Renal pelvis (tissue), 4 donors: ENCODE measurements around the gene NLGN4Y. TPM values are rescaled to one million over a fixed set of nuclear protein-coding genes. Genes with fewer than 3 reads are reported as not detected.

Source experiments
- DNase-seq: peaks from one replicate; pipeline ENCODE4 v3.0.0-alpha.2; 2013
- polyA plus RNA-seq, 3 donors: library from polyadenylated mRNA; unstranded; fragments of 120-200 nt; gene quantifications; one replicate each; pipeline ENCODE4 v1.2.1, GENCODE V29; 2013; ENCODE audit not compliant: insufficient read length in 3 of 3

NLGN4Y gene
- polyA plus RNA-seq, 3 donors = 0.06 to 18.4 (median 17.9) TPM

GRCh38 chrY:14641853-14642252 lies 117.5 kb downstream of the NLGN4Y start:
- no peak for DNase-seq

DNA sequence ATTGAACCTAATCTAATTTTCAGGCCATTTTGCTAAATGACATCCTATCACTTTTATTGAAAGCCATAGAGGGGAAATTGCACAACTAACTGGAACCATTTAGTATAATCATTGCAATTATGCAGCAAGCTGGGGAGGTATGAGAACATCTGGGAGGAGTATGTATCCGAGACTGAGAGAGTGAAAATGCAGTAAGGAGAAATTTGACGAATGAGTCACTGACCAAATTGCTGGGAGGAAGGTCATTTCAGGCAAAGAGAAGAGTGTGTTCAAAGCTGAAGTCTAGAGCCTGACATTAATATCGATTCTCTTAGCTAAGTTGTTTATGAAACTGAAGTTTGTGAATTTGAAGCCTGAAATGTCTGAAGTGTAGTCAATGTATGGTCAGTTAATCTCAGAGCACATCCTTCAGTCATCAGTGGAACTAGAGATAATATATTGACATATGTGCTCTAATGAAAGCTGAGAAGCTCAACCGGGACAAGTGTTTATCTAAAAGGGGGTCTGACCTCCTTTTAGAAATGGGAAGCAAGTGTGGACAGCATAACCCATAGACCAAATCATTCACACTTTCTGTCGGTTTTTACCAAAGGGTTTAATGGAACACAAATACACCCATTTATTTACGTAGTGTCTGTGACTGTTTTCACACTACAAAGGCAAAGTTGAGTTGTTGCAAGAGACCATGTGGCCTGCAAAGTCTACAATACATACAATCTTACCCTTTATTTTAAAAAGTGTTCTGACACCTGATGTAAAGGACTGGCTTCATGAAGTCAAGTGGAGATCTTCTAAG lies 120.0 kb downstream of the NLGN4Y start:
- no peak for DNase-seq

- no peak for DNase-seq
Measured at GRCh38 chrY:14679181-14679580, 154.9 kb downstream of the NLGN4Y start.

- no peak for DNase-seq
Measured at GRCh38 chrY:14694543-14694942, 170.2 kb downstream of the NLGN4Y start.

GRCh38 chrY:14708158-14708557 lies 183.8 kb downstream of the NLGN4Y start:
- no peak for DNase-seq

DNA sequence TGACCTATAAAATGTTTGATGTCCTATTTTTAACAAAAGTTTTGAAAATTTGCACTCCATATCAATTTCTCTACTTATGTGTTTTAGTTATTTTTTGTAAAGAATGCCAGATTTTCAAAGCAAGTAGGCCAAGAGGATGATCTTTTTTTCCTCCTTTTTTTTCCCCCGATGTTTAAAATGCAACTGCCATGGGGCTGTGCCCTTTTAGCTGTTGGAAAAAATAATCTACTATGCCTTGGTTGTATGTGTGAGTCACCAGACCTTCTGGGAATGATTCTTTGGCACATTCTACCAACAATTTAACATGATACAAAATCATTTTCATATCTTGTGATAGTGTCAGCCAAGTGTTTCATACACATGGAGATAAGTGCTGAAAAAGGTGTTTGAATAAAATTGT lies 217.3 kb downstream of the NLGN4Y start:
- DNase-seq = no peak

DNA sequence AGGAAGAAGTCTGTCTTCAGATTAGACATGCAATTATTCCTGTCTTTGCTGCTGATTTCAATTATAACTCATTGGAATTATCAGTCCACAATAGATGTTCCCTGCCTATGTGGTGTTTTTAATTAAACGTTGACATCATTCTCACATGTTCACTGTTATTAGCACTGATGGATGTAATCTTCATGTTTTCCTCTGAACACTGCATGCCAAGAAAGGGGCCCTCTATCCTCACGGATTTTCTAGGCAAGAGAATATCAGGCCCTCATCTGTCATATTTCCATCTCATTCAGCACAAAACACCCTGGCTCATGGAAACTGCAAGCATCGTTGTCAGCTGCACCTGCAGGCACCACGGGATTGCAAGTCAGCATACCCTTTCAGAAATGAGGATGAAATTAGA lies 224.0 kb downstream of the NLGN4Y start:
- no peak for DNase-seq

- DNase-seq = no peak
Measured at GRCh38 chrY:14755571-14755970, 231.2 kb downstream of the NLGN4Y start.

- DNase-seq = no peak
Measured at GRCh38 chrY:14762903-14763302, 238.6 kb downstream of the NLGN4Y start.

- DNase-seq = no peak
Measured at GRCh38 chrY:14763600-14763999, 239.3 kb downstream of the NLGN4Y start.

- no peak for DNase-seq
Measured at GRCh38 chrY:14778208-14778607, 253.9 kb downstream of the NLGN4Y start.

DNA sequence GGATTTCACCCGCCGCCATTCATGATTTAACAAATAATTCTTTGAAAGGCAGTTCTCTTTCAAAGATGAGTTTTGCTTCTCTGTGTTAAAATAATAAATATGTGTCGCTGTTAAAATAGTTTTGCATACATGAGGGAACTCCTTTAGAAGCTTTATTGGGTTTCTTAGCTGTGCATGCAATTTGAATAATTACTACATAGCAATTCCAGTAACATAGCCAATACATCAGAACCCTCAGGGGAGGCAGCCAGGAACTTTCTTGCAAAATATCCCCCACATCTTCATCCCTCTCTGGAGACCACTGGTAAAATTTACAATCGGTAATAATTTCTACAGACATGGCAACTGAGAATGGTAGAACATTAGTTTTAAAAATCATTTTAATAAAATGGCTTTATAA lies 268.8 kb downstream of the NLGN4Y start:
- no peak for DNase-seq

GRCh38 chrY:14793674-14794073 lies 269.3 kb downstream of the NLGN4Y start:
- DNase-seq = no peak

- DNase-seq = no peak
Measured at GRCh38 chrY:14798010-14798409, 273.7 kb downstream of the NLGN4Y start.

DNA sequence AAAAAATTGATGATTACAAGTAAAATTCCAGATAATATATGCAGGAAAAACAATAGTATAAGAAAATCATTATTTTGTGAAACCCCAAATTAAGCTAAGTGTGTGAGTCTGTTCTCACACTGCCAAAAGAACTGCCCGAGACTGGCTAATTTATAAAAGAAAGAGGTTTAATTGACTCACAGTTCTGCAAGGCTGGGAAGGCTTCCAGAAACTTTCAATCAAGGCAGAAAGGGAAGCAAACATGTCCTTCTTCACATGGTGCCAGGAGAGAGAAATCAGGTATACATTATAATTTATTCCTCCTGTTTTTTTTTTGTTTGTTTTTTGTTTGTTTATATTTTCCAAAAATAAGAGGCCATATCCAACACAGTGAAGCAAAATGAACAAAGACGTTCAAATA lies 276.8 kb downstream of the NLGN4Y start:
- DNase-seq = no peak

DNA sequence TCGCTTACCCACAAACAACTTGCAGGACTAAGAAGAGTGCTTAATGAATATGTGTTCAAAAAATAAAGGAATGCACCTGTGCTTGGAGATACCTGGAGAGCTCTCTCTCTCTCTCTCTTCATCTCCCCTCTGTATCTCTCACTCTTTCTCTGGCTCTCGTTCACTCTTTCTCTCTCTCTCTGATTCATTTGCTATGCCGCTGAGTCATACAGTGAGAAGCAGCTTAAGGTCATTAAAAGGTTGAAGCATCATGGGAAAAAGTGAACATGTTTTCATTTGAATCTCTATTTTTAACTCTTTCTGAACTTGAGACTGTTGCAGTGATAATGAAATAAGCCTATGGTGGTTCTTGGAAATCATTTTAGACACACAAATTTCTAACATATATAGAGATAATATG lies 277.8 kb downstream of the NLGN4Y start:
- DNase-seq = no peak

DNA sequence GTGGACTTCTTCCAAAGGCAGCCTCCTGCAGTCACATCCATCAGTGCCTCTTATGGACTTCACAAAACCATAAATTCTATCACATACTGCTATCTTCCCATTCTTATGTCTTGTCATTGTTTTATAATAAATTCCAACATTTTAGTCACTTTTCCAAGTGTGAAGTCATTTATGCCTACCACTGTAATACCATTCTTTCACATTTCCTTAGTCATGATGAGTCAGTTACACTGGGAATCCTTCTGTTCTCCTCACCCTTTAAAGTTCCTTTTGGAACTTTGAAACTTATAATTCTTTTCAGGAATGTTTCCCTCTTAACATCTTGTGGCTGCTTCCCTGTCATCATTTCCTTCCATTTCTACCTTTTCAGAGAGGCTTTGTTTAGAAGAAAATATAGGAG lies 279.7 kb downstream of the NLGN4Y start:
- DNase-seq = no peak

GRCh38 chrY:14818452-14818851 lies 294.1 kb downstream of the NLGN4Y start:
- DNase-seq = no peak

- no peak for DNase-seq
Measured at GRCh38 chrY:14822201-14822600, 297.9 kb downstream of the NLGN4Y start.

DNA sequence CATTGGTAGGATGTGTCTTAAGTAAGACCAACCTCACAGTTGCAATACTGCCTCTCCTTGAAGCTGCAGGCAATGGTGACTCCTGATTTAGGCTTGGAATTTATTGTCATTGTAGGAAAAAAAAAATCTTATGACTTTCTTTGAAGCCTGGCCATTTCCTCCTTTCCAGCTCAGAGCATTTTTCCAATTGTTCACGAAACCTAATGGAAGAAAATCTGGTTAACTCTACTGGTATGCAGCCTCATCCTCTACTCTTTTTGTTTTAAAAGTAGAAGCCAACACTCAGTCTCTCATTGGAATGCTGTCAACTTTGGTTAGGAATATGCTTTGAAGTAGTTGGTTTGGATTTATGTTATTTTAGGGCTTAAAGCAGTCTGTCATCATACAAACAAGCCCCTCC lies 298.6 kb downstream of the NLGN4Y start:
- DNase-seq = no peak

DNA sequence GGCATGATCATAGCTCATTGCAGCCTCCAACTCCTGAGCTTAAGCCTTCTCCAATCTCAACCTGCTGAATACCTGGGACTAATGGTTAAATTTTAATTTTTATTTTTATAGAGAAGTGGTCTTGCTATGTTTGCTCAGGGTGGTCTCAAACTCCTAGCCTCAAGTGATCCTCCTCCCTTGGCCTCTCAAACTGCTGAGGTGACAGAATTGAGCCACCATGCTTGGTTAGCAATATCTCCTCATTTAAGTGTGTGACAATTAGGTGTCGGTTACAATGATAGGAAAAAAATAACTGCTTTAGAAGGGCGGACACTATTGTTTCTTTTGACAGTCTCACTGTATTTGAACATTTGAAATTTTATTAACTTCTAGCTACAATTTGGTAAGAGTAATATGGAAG lies 300.3 kb downstream of the NLGN4Y start:
- DNase-seq = no peak

DNA sequence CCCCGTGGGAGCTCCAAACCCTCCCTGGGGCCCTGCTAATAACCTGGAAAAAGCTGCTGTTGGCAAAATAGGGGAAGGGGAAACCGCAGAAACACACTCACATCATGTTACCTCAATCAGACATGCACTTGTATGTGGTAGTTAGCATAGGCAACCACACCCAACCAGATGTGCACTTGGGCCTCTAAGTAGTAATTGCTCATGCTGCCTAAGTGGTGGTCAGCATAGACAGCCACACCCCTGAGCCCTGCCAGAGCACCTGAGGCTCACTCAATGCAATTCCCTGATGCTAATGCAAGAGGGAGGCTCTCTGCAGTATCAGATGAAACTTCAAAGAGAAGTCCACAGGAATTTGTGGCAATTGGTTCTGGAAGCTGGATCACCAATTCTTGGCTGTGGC lies 301.4 kb downstream of the NLGN4Y start:
- no peak for DNase-seq

- no peak for DNase-seq
Measured at GRCh38 chrY:14828531-14828930, 304.2 kb downstream of the NLGN4Y start.

GRCh38 chrY:14829366-14829885 lies 305.1 kb downstream of the NLGN4Y start:
- no peak for DNase-seq
